GM19463 (cell line): Measurements from ENCODE around the gene HSD11B1L.

Experiments
- ATAC-seq: cut with Tn5 transposase; IDR thresholded peaks from one replicate; pipeline ENCODE4 v1.9.1; 2021; ENCODE audit warnings: mild to moderate bottlenecking, moderate library complexity; ENCODE audit not compliant: unreplicated experiment

HSD11B1L gene

GRCh38 chr19:5680437-5681368 is at the start of gene HSD11B1L, which contains the start of gene MICOS13:
Gene HSD11B1L (plus strand): TSS chr19:5681027. CDS start chr19:5684833, 3,806 bp downstream.
Gene MICOS13 (minus strand): TSS chr19:5680516. CDS start chr19:5680486, 30 bp downstream.
- peak; percentile 94 for ATAC-seq

GRCh38 chr19:5631567-5632240 is 49.1 kb upstream of the HSD11B1L start:
- no peak for ATAC-seq

- no peak for ATAC-seq
These were observed 48.6 kb upstream of the HSD11B1L start for GRCh38 chr19:5632241-5632612.

- no peak for ATAC-seq
These were observed 48.2 kb upstream of the HSD11B1L start for GRCh38 chr19:5632657-5633056.

- no peak for ATAC-seq
These were observed 45.4 kb upstream of the HSD11B1L start for GRCh38 chr19:5635427-5635826.

- ATAC-seq = no peak
These were observed 42.9 kb upstream of the HSD11B1L start for GRCh38 chr19:5637971-5638370.

- no peak for ATAC-seq
These were observed 39.7 kb upstream of the HSD11B1L start for GRCh38 chr19:5641171-5641570.

GRCh38 chr19:5642204-5642603 is 38.6 kb upstream of the HSD11B1L start:
- ATAC-seq = no peak

- ATAC-seq = no peak
These were observed 37.8 kb upstream of the HSD11B1L start for GRCh38 chr19:5643060-5643459.

GRCh38 chr19:5644037-5644436 is 36.8 kb upstream of the HSD11B1L start:
- no peak for ATAC-seq

GRCh38 chr19:5645409-5645808 is 35.4 kb upstream of the HSD11B1L start:
- no peak for ATAC-seq

GRCh38 chr19:5646703-5647102 is 34.1 kb upstream of the HSD11B1L start:
- no peak for ATAC-seq

GRCh38 chr19:5648464-5648863 is 32.4 kb upstream of the HSD11B1L start:
- ATAC-seq = no peak

- no peak for ATAC-seq
These were observed 29.5 kb upstream of the HSD11B1L start for GRCh38 chr19:5651361-5651760.

GRCh38 chr19:5652261-5652660 is 28.6 kb upstream of the HSD11B1L start:
- no peak for ATAC-seq

- no peak for ATAC-seq
These were observed 25.9 kb upstream of the HSD11B1L start for GRCh38 chr19:5654931-5655330.

- ATAC-seq = no peak
These were observed 25.4 kb upstream of the HSD11B1L start for GRCh38 chr19:5655412-5655811.

GRCh38 chr19:5661483-5661882 is 19.3 kb upstream of the HSD11B1L start:
- no peak for ATAC-seq

- ATAC-seq = no peak
These were observed 16.9 kb upstream of the HSD11B1L start for GRCh38 chr19:5663904-5664303.

- no peak for ATAC-seq
These were observed 16.3 kb upstream of the HSD11B1L start for GRCh38 chr19:5664515-5664914.

- no peak for ATAC-seq
These were observed 14.9 kb upstream of the HSD11B1L start for GRCh38 chr19:5665781-5666513.
